HEK293 (cell line): Measurements from ENCODE around the gene POLR1G.

Experiments
- BCL11B ChIP-seq: fragments of 450-650 bp; formaldehyde crosslinking; IDR thresholded peaks from 2 replicates; pipeline ENCODE4 v1.5.1; 2016; ENCODE audit warnings: low read depth, missing biosample characterization, missing genetic modification characterization
- GLI2 ChIP-seq: fragments of 450-650 bp; formaldehyde crosslinking; IDR thresholded peaks from 2 replicates; pipeline ENCODE4; 2017; ENCODE audit warnings: missing biosample characterization, missing genetic modification characterization, low read depth, borderline replicate concordance
- GLIS2 ChIP-seq: fragments of 450-650 bp; formaldehyde crosslinking; IDR thresholded peaks from 2 replicates; pipeline ENCODE4 v1.5.1; 2016; ENCODE audit warnings: missing biosample characterization, missing genetic modification characterization
- IKZF3 ChIP-seq: fragments of 450-650 bp; IDR thresholded peaks from 2 replicates; pipeline ENCODE4 v1.5.0; 2018; ENCODE audit warnings: missing biosample characterization, mild to moderate bottlenecking, missing genetic modification characterization, moderate library complexity
- KLF10 ChIP-seq: fragments of 450-650 bp; IDR thresholded peaks from 2 replicates; pipeline ENCODE4 v1.5.1; 2018; ENCODE audit warnings: missing biosample characterization, mild to moderate bottlenecking, missing genetic modification characterization
- KLF7 ChIP-seq: fragments of 450-650 bp; formaldehyde crosslinking; IDR thresholded peaks from 2 replicates; pipeline ENCODE4 v1.5.1; 2016; ENCODE audit warnings: missing biosample characterization, missing genetic modification characterization, borderline replicate concordance
- REPIN1 ChIP-seq: fragments of 450-650 bp; formaldehyde crosslinking; IDR thresholded peaks from 2 replicates; pipeline ENCODE4 v1.5.1; 2017; ENCODE audit warnings: missing biosample characterization, missing genetic modification characterization, low read depth
- SCRT1 ChIP-seq: fragments of 450-650 bp; formaldehyde crosslinking; IDR thresholded peaks from 2 replicates; pipeline ENCODE4 v1.5.1; 2016; ENCODE audit warnings: missing biosample characterization, missing genetic modification characterization, borderline replicate concordance
- YY1 ChIP-seq: fragments of 450-650 bp; formaldehyde crosslinking; IDR thresholded peaks from 2 replicates; pipeline ENCODE4 v1.5.1; 2018; ENCODE audit warnings: missing biosample characterization, missing genetic modification characterization
- ZBTB48 ChIP-seq: fragments of 450-650 bp; formaldehyde crosslinking; IDR thresholded peaks from 2 replicates; pipeline ENCODE4 v1.5.1; 2016; ENCODE audit warnings: missing biosample characterization, missing genetic modification characterization
- ZBTB7A ChIP-seq: fragments of 450-650 bp; formaldehyde crosslinking; IDR thresholded peaks from 2 replicates; pipeline ENCODE4 v1.5.1; 2016; ENCODE audit warnings: low read depth, missing biosample characterization, missing genetic modification characterization
- ZIC2 ChIP-seq: fragments of 450-650 bp; formaldehyde crosslinking; IDR thresholded peaks from 2 replicates; pipeline ENCODE4 v1.5.1; 2016; ENCODE audit warnings: missing biosample characterization, missing genetic modification characterization
- ZNF112 ChIP-seq: fragments of 450-650 bp; formaldehyde crosslinking; IDR thresholded peaks from 2 replicates; pipeline ENCODE4 v1.5.0; 2017; ENCODE audit warnings: missing biosample characterization, missing genetic modification characterization
- ZNF114 ChIP-seq: fragments of 450-650 bp; formaldehyde crosslinking; IDR thresholded peaks from 2 replicates; pipeline ENCODE4 v1.5.0; 2017; ENCODE audit warnings: missing biosample characterization, missing genetic modification characterization
- ZNF121 ChIP-seq: fragments of 450-650 bp; formaldehyde crosslinking; IDR thresholded peaks from 2 replicates; pipeline ENCODE4 v1.5.1; 2016; ENCODE audit warnings: missing biosample characterization, missing genetic modification characterization
- ZNF133 ChIP-seq: fragments of 450-650 bp; formaldehyde crosslinking; IDR thresholded peaks from 2 replicates; pipeline ENCODE4 v1.5.1; 2016; ENCODE audit warnings: missing biosample characterization, missing genetic modification characterization
- ZNF140 ChIP-seq: fragments of 450-650 bp; formaldehyde crosslinking; IDR thresholded peaks from 2 replicates; pipeline ENCODE4 v1.5.1; 2016; ENCODE audit warnings: missing biosample characterization, missing genetic modification characterization
- ZNF184 ChIP-seq: fragments of 450-650 bp; IDR thresholded peaks from 2 replicates; pipeline ENCODE4 v1.5.1; 2018; ENCODE audit warnings: missing biosample characterization, mild to moderate bottlenecking, missing genetic modification characterization
- ZNF335 ChIP-seq: fragments of 450-650 bp; formaldehyde crosslinking; conservative IDR thresholded peaks from 2 replicates; pipeline ENCODE4 v1.5.1; 2016; ENCODE audit warnings: missing biosample characterization, missing genetic modification characterization
- ZNF501 ChIP-seq: fragments of 450-650 bp; formaldehyde crosslinking; IDR thresholded peaks from 2 replicates; pipeline ENCODE4 v1.5.1; 2016; ENCODE audit warnings: missing biosample characterization, missing genetic modification characterization
- ZNF510 ChIP-seq: fragments of 450-650 bp; formaldehyde crosslinking; IDR thresholded peaks from 2 replicates; pipeline ENCODE4 v1.5.1; 2018; ENCODE audit warnings: mild to moderate bottlenecking, missing genetic modification characterization, missing biosample characterization; ENCODE audit not compliant: insufficient replicate concordance
- ZNF585B ChIP-seq: fragments of 450-650 bp; formaldehyde crosslinking; IDR thresholded peaks from 2 replicates; pipeline ENCODE4 v1.5.1; 2016; ENCODE audit warnings: missing biosample characterization, missing genetic modification characterization
- ZNF610 ChIP-seq: fragments of 450-650 bp; formaldehyde crosslinking; IDR thresholded peaks from 2 replicates; pipeline ENCODE4 v1.5.1; 2016; ENCODE audit warnings: missing biosample characterization, missing genetic modification characterization, borderline replicate concordance
- ZNF621 ChIP-seq: fragments of 450-650 bp; formaldehyde crosslinking; IDR thresholded peaks from 2 replicates; pipeline ENCODE4 v1.5.1; 2017; ENCODE audit warnings: missing biosample characterization, missing genetic modification characterization
- ZNF624 ChIP-seq: fragments of 450-650 bp; formaldehyde crosslinking; IDR thresholded peaks from 2 replicates; pipeline ENCODE4 v1.5.1; 2017; ENCODE audit warnings: missing biosample characterization, missing genetic modification characterization
- ZNF660 ChIP-seq: fragments of 450-650 bp; IDR thresholded peaks from 2 replicates; pipeline ENCODE4 v1.5.1; 2018; ENCODE audit warnings: missing biosample characterization, mild to moderate bottlenecking, missing genetic modification characterization
- ZNF677 ChIP-seq: fragments of 450-650 bp; IDR thresholded peaks from 2 replicates; pipeline ENCODE4 v1.5.0; 2018; ENCODE audit warnings: missing biosample characterization, mild to moderate bottlenecking, missing genetic modification characterization, moderate library complexity
- ZNF747 ChIP-seq: fragments of 450-650 bp; formaldehyde crosslinking; IDR thresholded peaks from 2 replicates; pipeline ENCODE4 v1.5.1; 2016; ENCODE audit warnings: missing biosample characterization, missing genetic modification characterization
- ZNF830 ChIP-seq: fragments of 450-650 bp; IDR thresholded peaks from 2 replicates; pipeline ENCODE4 v1.5.0; 2018; ENCODE audit warnings: missing biosample characterization, missing genetic modification characterization, low read depth, mild to moderate bottlenecking, moderate library complexity
- ZSCAN23 ChIP-seq: fragments of 450-650 bp; formaldehyde crosslinking; IDR thresholded peaks from 2 replicates; pipeline ENCODE4 v1.5.1; 2016; ENCODE audit warnings: missing biosample characterization, missing genetic modification characterization
- TF ChIP-seq, protein P1 (sequence below): fragments of 450-650 bp; formaldehyde crosslinking; conservative IDR thresholded peaks from 2 replicates; pipeline ENCODE4 v1.5.1; 2016; ENCODE audit warnings: low read depth, missing biosample characterization, missing genetic modification characterization
- TF ChIP-seq, protein P2 (sequence below): fragments of 450-650 bp; IDR thresholded peaks from 2 replicates; pipeline ENCODE4 v1.5.1; 2018; ENCODE audit warnings: missing biosample characterization, missing genetic modification characterization
- TF ChIP-seq, protein P3 (sequence below): fragments of 450-650 bp; formaldehyde crosslinking; IDR thresholded peaks from 2 replicates; pipeline ENCODE4 v1.5.1; 2017; ENCODE audit warnings: missing biosample characterization, missing genetic modification characterization
- TF ChIP-seq, protein P4 (sequence below): IDR thresholded peaks from 2 replicates; pipeline ENCODE4 v1.6.1; 2011; ENCODE audit warnings: mild to moderate bottlenecking, low read depth, low read length, borderline replicate concordance

The POLR1G gene

DNA sequence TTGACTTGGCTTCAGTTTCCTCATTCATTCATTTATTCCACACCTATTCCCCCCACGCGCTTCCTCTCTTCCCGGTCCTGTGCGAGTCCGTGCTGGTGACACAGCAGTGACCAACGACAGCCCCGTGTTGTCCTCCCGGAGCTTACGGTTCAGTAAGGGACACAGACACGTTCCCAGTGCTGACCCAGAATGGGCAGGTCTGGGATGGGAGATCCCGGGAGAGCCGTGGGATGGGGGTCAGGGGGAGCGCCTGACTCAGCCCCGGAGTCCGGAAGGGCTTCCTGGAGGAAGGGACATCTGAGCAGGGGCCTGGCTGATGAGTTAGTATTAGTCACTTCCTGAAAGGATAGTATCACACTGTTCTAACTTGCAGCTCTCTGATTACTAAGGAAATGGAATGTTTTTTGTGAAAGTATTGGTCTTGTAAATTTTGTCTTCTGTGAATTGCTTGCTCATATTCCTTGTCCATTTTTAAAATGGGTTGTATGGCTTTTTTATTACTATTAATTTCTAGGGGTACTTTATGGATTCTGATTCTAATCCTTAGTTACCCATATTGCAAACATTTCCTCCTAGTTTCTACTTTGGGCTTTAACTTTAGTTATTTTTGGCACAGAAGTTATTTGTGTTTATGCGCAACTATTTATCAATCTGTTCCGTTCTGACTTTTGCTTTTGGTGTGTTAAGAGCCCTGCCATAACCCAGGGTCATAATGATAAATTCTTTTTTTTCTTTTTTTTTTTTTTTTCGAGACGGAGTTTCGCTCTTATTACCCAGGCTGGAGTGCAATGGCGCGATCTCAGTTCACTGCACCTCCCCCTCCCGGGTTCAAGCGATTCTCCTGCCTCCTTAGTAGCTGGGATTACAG is 18.0 kb downstream of the POLR1G start (continued):
- TF ChIP-seq ZNF624 (tag by site-specific recombination) = no peak
- TF ChIP-seq ZIC2 (tag by site-specific recombination) = no peak
- no peak for TF ChIP-seq SCRT1 (tag by site-specific recombination)
- no peak for TF ChIP-seq ZNF830 (tag by site-specific recombination)
- peak; percentile 52; the same call in 1 of the 2 replicates for TF ChIP-seq BCL11B (tag by site-specific recombination)
- no peak for TF ChIP-seq GLIS2 (tag by site-specific recombination)
- no peak; the same call in 1 of the 2 replicates for TF ChIP-seq YY1
- TF ChIP-seq, protein P1, sequence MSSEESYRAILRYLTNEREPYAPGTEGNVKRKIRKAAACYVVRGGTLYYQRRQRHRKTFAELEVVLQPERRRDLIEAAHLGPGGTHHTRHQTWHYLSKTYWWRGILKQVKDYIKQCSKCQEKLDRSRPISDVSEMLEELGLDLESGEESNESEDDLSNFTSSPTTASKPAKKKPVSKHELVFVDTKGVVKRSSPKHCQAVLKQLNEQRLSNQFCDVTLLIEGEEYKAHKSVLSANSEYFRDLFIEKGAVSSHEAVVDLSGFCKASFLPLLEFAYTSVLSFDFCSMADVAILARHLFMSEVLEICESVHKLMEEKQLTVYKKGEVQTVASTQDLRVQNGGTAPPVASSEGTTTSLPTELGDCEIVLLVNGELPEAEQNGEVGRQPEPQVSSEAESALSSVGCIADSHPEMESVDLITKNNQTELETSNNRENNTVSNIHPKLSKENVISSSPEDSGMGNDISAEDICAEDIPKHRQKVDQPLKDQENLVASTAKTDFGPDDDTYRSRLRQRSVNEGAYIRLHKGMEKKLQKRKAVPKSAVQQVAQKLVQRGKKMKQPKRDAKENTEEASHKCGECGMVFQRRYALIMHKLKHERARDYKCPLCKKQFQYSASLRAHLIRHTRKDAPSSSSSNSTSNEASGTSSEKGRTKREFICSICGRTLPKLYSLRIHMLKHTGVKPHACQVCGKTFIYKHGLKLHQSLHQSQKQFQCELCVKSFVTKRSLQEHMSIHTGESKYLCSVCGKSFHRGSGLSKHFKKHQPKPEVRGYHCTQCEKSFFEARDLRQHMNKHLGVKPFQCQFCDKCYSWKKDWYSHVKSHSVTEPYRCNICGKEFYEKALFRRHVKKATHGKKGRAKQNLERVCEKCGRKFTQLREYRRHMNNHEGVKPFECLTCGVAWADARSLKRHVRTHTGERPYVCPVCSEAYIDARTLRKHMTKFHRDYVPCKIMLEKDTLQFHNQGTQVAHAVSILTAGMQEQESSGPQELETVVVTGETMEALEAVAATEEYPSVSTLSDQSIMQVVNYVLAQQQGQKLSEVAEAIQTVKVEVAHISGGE = no peak; the same call in none of the 2 replicates
- no peak for TF ChIP-seq ZNF621 (tag by site-specific recombination)
- no peak for TF ChIP-seq ZNF747 (tag by site-specific recombination)
- no peak for TF ChIP-seq ZNF114 (tag by site-specific recombination)
- no peak for TF ChIP-seq ZNF585B (tag by site-specific recombination)
- TF ChIP-seq ZNF501 = no peak
- TF ChIP-seq ZSCAN23 = no peak
- no peak for TF ChIP-seq KLF7 (tag by site-specific recombination)
- 0 out of 2 replicates have a peak, but pooled peaks have one; percentile 30 for TF ChIP-seq ZNF121 (tag by site-specific recombination)
- TF ChIP-seq ZNF660 (tag by site-specific recombination) = 0 out of 2 replicates have a peak, but pooled peaks have one; percentile 63
- no peak for TF ChIP-seq ZNF610 (tag by site-specific recombination)
- TF ChIP-seq, protein P2, sequence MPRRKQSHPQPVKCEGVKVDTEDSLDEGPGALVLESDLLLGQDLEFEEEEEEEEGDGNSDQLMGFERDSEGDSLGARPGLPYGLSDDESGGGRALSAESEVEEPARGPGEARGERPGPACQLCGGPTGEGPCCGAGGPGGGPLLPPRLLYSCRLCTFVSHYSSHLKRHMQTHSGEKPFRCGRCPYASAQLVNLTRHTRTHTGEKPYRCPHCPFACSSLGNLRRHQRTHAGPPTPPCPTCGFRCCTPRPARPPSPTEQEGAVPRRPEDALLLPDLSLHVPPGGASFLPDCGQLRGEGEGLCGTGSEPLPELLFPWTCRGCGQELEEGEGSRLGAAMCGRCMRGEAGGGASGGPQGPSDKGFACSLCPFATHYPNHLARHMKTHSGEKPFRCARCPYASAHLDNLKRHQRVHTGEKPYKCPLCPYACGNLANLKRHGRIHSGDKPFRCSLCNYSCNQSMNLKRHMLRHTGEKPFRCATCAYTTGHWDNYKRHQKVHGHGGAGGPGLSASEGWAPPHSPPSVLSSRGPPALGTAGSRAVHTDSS (tag by site-specific recombination) = no peak
- TF ChIP-seq IKZF3 = peak; percentile 97
- TF ChIP-seq ZNF510 (tag by site-specific recombination) = no peak
- TF ChIP-seq GLI2 (tag by site-specific recombination) = no peak
- peak; percentile 71; the same call in 1 of the 2 replicates for TF ChIP-seq ZNF335 (tag by site-specific recombination)
- TF ChIP-seq ZNF140 = no peak
- TF ChIP-seq REPIN1 (tag by site-specific recombination) = no peak
- TF ChIP-seq, protein P3, sequence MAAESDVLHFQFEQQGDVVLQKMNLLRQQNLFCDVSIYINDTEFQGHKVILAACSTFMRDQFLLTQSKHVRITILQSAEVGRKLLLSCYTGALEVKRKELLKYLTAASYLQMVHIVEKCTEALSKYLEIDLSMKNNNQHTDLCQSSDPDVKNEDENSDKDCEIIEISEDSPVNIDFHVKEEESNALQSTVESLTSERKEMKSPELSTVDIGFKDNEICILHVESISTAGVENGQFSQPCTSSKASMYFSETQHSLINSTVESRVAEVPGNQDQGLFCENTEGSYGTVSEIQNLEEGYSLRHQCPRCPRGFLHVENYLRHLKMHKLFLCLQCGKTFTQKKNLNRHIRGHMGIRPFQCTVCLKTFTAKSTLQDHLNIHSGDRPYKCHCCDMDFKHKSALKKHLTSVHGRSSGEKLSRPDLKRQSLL (tag by site-specific recombination) = no peak
- no peak for TF ChIP-seq ZNF133
- TF ChIP-seq, protein P4, sequence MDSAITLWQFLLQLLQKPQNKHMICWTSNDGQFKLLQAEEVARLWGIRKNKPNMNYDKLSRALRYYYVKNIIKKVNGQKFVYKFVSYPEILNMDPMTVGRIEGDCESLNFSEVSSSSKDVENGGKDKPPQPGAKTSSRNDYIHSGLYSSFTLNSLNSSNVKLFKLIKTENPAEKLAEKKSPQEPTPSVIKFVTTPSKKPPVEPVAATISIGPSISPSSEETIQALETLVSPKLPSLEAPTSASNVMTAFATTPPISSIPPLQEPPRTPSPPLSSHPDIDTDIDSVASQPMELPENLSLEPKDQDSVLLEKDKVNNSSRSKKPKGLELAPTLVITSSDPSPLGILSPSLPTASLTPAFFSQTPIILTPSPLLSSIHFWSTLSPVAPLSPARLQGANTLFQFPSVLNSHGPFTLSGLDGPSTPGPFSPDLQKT = no peak
- no peak; the same call in 1 of the 2 replicates for TF ChIP-seq ZNF677 (tag by site-specific recombination)
- TF ChIP-seq ZBTB7A (tag by site-specific recombination) = no peak
- no peak; the same call in 1 of the 2 replicates for TF ChIP-seq KLF10 (tag by site-specific recombination)
- TF ChIP-seq ZBTB48 (tag by site-specific recombination) = no peak
- TF ChIP-seq ZNF184 = no peak; the same call in 1 of the 2 replicates
- TF ChIP-seq ZNF112 (tag by site-specific recombination) = no peak
